Renal pelvis (tissue), 4 donors: ENCODE data around the gene SDK2. TPM values are rescaled to one million over a fixed set of nuclear protein-coding genes. Genes with fewer than 3 reads are reported as not detected.
A peak's percentile ranks its signal among the peaks of the same experiment; 100 is the strongest.

Source experiments
- DNase-seq: peaks from one replicate; pipeline ENCODE4 v3.0.0-alpha.2; 2013
- polyA plus RNA-seq, 3 donors: library from polyadenylated mRNA; unstranded; fragments of 120-200 nt; gene quantifications; one replicate each; pipeline ENCODE4 v1.2.1, GENCODE V29; 2013; ENCODE audit not compliant: insufficient read length in 3 of 3

Gene SDK2
- polyA plus RNA-seq, 3 donors = 7.2 to 10.0 (median 9.9) TPM

DNA sequence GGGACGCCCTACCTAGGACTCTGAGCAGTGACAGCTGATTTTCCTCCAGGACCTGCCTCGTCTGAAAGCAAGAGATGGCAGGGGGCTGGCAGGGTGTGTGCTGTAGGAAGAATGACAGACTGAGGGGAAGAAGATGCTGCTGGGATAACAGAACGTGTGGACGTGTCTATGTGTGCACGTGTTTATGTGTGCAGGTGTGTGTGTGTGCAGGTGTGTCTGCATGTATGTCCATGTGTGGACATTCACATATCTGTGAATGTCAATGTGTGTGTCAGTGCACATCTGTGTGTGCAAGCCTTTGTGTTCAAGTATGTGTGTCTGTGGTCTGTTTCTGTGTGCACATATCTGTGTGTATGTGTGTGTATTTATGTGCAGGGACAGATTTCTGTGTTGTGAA is 132.5 kb downstream of the SDK2 start:
- no peak for DNase-seq

DNA sequence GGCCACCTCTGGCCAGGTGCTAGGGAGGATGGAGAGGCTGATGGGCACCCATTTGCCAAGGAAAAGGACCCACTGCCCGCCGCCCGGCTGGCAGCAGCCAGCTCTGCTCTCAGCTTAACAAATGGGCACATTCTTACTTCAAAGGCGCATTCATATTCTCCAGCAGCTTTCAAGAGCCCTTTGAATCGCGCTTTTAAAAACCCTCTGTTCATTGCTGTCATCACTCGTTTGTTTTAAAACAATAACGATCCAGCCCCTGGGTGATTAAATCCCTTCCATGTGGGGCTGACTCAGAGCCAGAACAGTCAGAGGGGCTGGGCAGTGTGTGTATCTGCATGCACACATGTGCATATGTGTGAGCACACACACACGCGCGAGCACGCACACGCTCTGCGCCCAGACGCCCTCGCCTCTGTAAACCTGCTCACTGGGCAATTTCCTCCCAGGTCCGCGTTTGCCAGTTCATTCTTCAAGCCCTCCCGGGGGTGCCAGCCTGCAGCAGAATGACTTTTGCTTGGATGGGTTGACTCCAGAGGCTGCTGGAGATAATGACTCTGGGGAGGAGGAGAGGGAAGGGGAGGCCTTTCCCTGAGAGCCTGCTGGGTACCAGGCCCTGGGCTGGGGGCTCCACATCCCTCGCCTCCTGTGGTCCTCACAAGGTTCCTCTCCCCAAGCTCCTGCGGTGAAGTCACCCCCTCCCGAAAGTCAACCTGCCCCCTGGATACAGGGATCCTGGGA is 133.1 kb downstream of the SDK2 start:
- DNase-seq = no peak

DNA sequence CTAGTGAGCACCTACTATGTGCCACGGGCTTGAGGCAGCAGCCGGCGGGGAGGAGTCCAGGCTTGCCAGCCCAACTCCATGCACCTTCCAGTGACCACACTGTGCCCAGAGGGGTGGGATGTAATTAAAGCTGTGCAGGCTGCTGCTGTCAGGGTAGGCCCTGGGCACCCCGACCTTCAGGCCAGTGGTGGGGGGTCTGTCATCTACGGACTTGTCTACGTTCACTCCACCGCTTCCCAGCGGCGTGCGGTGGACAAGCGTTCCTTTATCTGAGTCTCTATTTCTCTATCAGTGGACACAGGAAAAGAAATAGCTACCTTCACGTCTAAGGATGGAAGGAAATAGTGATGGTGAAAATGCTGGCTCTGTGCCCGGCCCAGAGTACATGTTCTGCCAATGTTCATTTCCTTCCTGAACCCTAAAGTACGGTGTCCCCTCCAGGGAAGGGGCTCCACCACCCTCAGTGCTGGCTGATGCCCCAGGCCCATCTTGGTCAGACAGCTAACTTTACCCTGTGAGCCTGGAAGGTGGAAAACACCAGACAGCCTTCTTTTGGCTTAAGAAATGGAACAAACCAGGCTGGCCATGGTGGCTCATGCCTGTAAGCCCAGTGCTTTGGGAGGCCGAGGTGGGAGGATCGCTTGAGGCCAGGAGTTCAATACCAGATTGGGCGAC is 135.2 kb downstream of the SDK2 start:
- no peak for DNase-seq

DNA sequence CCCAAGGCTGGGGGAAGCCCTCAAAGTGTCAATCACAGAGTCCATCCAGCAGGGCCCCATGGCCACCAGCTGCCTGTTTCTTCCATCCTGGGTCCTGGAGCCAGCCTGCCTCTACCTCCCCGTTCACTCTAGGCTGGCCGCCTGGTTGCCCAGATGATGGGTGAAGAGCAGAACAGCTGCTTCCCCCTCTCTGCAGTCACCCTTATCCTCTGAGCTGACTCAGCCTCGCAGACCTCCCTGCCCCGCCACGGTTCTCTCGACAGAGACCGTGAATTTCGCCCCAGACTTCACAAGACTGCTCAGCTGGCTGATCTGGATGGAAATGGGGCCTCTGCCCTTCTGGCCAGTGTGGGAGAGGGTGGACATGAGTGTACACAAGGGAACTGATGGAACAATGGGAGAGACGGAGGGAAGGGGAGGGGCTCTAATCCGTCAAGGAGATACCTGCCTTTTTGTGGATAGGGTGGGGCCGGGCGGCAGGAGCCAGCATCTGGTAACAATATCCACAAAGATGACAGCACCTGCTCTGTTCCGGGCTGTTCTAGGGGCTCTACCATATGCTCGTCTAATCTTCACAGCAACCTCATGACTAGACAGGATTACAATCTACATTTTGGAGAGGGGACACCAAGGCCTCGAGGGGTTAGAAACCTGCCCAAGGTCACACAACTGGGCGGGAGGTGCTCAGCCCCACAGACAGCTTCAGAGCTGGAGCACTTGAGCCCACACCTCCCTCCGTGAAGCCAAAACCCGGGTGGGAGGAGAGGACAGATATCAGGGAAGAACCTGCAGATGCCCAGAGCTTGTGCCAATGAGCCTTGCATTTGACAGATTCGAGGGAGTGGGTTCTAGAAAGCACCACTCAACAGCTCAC is 136.0 kb downstream of the SDK2 start:
- no peak for DNase-seq

DNA sequence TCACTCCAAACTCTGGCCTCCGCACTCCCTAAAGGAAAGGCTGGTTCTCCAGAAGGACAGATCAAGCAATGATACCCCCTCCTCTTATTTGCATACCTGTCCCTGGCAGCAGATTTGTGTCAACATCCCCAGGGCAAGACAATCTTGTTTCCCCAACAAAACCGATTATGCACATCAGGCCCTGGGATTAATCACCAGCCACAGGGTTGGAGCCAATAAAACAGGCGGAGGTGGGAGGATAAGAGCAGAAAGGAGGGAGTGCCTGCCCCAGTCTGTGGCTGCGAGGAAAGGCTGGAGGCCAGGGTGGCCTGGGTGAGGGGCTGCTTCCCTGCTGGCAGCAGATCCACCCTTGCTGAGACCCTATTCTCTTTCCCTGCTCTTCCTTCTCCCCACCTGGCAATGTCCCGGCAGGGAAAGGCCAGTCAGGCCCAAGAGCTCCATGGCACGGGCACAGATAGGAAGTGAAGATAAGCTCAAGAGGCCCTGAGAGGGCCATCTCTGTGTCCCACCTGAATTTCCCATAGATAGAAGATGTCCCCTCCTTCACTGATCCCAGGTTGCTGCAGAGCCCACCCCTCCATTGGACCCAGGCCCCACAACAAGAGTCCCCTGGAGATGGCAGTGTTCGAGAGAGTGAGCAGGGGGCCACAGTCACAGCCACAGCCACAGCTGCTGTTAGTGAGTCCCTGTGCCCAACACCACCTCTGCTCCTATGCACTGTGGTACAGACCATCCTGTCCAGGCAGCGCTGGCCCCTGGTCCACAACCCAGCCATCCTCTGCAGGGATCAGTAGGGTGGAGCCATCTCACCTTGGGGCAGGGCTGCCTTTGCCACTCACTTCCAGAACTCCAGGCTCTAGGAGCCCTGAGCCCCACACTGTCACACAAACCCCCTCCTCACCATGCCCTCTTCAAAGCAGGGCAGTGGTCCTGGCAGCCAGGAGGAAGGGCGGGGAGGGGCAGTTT is 137.5 kb downstream of the SDK2 start:
- DNase-seq = no peak

DNA sequence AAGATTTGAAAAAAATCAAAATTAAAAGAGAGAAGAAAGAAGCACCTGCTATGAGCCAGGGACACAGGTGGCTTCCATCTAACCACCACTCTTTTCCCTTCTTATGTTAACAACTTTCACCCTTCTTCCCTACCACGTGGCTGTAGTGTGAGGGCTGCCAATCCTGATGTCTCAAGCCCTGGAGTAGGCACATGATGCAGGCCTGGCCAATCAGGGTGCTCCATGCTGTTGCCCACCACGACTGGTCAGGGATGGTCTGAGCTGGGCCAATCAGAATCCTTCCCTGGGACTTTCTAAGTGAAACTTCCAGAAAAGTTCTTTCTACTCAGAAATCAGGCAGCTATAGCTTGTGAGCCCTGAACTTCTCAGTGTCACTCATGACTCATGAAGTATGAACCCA is 140.7 kb downstream of the SDK2 start:
- DNase-seq = no peak

DNA sequence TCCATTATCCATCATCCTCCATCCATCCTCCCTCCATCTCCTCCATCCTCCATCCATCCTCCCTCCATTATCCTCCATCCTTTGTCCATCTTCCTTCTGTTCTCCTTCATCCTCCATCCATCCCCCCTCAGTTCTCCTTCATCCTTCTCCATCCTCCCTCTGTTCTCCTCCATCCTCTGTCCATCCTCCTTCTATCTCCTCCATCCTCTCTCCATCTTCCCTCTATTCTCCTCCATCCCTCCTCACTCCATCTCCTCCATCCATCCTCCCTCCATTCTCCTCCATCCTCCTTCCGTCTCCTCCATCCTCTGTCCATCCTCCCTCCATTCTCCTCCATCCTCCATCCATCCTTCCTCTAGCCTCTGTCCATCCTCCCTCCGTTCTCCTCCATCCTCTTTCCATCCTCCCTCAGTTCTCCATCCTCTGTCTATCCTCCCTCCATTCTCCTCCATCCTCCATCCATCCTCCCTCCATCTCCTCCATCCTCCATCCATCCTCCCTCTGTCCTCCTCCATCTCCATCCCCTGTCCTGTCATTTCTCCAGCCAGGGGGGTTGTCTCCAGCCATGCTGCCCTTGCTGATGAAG is 143.7 kb downstream of the SDK2 start:
- DNase-seq = no peak

DNA sequence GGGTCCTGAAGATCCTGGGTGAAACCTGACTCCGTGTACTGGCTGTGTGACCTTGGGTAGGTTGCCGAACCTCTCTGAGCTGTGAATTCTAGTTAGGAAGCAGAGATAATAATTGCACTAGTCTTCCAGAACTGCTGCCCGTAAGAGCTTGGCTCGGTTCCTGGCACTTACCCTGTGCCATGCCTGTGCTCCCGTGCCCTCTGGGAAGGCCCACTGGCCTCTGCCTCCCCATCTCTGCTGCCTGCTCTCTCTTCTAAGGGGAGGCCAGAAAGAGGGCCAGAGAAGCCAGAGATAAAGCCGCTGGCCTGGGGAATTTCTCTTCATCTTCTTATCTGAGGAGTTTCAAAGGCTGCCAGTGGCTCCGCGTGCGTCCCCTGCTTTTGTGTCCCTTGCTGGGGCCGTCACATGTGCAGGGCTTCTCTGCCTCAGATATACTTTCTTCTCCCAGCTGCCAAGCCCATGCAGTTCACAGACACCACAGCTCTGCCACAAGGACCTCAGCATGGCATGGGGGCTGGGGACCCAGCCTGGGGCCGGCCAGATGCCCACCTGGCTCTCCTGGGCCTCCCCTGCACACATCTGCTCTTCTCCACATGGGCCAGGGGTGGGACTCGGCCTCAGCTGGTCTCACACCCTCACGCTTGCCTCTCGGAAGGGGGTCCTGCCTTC is 145.2 kb downstream of the SDK2 start:
- no peak for DNase-seq

DNA sequence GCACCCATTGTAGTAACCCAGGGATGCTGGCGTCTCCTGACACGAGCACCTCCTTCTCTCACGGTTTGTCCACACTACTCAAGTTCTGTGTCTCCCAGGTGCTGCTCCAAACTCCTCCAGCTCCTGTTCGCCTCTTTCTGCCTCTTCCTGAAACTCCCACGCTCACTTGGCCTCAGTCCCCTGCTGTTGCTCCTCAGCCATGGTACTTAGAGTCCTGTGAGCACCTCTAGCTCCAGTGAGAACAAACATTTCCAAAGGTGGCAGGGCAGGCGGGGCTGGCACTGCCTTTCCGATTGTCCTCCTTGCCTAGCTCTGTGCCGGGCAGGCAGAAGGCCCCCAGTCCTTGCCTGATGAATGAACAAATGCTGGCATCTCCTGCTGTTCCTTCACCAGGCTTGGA is 146.1 kb downstream of the SDK2 start:
- DNase-seq = no peak

DNA sequence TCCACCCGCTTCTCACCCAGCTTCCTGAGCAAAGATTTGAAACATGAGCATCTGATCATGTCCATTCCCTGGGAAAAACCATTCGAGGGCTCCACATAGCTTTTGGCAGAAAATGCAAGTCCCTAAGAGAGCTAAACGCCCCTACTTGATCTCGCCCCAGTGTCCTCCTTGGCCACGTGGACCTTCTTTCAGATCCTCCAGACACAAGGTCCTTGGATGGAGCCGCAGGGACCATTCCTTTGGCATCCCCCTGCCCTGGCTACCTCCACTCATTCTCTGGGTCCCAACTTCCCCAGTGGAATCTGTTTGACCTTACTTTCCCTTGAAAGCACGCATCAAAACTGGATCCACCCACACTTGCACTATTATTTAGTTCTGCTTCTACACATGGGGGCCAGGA is 146.5 kb downstream of the SDK2 start:
- no peak for DNase-seq

DNA sequence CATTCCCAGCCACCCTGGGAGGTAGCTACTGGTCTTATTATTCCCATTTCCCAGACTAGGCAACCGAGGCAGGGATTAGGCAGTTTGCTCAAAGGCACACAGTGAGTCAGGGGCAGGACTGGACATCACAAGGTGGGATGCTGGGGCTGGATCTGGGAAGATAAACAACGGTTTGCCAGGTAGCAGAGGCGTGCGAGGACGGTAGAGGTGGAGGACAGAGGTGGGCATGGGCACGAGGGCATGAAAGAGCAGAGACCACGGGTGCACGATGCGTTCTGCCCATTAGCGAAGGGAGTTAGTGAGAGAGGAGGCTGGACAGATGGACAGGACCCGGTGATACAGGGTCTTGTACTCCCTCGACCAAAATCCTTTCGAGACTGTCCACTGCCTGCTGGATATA is 148.0 kb downstream of the SDK2 start:
- no peak for DNase-seq

DNA sequence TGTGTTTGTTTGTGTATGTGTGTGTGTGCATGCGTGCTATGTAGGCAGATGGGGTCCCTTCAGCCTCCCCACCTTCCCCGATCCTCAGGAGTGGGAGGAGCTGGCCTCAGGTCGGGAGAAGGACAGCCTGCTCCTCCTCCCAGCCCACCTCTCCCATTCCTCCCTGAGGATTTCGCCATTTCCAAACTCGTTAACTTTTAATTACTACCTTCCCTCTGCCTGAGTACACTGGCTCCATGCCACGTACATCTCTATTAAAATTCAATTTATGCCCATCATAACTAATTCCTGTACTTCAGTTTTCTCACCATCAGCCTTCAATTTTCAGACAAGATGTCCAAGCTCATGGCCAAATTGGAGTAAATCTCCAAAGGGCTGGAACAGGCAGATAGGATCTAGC is 148.6 kb downstream of the SDK2 start:
- DNase-seq = no peak

DNA sequence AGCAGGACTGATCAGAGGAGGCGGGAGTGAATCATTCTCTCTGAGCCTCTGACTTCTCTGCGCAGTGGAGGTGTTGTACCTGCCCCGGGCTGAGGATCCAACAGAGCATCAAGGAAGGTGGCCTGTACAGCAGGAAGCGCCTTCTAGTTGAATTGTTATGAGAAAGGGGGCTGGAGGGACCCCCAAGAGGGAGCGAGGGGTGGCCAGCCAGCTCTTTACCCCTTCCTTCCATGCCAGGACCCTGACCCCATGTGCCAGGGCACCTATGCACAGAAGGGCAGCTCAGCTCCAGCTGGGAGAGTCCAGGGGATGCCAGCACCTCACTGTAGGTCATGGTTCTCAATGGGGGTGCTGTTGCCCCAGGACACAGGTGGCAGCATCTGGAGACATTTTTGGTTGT is 149.3 kb downstream of the SDK2 start:
- no peak for DNase-seq

DNA sequence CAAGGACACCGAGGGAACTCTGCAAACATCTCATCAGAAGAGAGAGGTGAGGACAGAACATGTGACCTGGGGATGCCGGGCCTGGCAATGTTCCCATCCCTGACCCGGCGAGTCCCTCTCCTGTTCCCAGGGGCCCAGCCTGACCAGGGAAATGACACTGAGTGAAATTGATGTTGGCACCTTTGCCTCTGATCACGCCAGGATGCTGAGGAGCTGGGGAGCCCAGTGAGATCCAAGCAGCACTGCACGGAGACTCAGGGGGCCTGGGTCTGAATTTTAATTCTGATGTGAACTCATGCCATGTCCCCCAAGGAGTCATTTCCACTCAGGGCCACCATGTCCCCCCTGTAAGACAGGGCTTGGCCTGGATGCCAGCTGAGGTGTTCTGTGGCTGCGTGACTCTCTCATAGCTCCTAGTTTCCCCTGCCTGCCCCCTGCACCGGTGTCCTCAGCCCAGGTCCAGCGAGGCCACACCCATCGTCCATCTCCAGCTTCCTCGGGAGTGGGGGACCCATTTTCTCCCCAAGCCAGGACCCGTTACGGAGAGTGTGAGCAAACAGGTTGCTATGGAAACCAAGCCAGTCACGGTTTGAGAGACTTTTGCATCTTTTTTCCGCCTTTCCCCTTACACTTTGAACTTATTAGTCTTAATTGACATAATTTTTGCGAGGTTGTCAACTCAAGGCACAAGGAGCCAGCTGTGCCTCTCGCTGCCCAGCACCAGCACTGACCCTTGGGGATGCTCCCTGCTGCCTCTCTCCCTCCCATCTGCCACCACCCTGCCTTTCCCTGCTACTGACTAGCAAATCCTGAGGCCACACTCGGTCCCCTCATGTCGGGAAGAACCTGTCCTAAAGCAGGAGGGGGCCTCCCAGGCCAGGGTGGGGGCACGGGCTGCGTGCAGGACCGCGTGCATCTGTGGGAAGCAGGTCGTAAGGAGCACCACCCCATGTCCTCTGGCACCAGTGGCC is 150.0 kb downstream of the SDK2 start:
- DNase-seq = no peak

DNA sequence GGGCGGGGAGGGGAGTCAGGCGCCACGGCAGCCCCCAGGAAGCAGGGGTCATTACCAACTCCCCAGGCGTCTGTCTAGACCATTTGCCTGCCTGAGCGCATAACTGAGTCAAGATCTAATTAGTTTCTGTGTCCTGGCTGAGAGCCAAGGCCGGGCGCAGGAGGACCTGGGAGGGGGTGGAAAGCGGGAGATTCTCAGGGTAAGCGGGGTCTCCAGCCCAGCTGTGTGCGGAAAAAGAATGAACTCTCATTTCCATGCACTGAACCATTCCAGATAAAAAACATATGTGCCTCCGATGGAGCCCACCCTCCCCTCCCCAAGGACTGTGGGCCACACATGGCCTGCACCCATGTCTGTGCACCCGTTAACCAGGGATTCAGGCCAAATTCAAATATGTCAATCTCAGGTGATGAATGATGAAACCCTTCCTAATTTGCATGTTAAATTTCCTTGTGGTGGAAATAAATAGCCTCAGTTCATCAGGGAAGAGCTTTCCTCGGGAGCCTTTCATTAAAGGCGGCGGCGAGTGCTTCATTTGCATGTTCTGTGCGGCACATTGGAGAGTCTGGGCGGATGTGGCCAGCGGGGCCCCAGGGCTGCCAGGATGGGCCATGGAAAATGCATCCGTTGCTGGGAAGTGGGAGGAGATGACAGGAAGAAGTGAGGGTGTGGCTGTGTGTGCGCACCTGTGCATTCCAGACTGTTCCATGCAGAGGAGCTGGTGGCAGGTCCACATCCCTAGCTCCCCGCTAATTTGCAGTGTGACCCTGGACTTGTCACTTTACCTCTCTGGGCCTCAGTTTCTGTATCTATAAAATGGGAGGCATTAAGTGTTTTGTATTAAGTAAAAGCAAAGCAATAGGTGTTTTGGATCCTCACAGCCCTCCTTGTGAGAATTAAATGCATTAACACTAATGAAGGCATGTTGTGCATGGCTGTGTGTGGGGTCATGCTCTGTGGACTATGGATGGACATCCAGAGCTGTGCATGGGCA is 151.1 kb downstream of the SDK2 start:
- peak; percentile 76 for DNase-seq

DNA sequence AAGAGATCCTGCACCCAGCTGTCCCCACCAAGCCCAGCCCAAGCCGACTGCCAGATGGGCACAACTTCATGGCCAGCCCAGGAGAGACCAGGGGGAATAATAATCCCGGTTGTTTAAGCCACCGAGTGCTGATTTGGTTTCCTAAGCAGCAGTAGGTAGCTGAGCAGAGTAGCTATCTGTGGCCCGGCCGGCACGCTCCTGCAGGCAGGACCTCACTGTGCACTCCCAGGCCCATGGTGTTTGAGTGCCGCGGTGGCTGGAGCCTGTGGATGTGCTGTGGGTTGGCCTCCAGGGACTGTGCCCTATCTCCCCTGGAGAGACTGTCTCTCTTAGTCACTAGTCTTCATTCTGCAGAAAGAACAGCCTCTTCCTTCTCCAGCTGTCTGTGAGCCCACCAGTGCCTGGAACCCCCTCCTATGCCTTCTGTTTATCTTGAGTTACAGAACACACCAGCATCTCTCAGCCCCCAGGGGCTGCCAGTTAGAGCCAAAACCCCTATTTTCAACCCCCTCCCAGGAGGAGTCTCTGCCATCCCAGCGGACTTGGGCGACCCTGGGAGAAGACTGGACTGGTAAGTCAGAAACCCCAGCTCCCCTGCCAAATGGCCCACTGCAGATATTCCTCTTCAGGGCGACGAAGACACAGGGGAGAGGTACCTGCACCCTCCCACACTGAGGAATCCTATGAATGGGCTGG is 152.0 kb downstream of the SDK2 start:
- DNase-seq = no peak

DNA sequence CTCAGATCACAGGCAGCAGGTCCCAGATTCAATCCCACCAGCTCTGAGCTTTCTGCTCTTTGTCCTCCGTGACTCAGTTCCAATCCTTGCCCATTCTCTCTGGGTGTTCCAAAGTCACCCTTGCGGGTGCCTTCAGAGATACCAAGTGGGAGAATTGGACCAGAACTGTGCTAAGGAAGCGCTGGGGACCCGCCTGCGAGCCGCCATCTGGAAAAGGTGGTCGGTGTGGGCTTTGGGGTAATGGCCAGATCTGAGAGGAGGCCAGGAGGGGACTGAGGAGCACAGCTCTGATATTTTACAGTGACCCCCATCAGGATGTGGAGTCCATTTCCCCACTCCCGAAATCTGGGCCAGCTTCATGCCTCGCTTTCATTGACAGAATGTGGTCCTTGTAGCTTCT is 152.6 kb downstream of the SDK2 start:
- DNase-seq = no peak
